HepG2 (cell line): ENCODE data around the gene SERPINA9. TPM values are rescaled to one million over a fixed set of nuclear protein-coding genes. Genes with fewer than 3 reads are reported as not detected.

ENCODE experiments used
- AGO1 ChIP-seq: fragments of 200-400 bp; formaldehyde crosslinking; IDR thresholded peaks from 2 replicates; pipeline ENCODE4 v1.6.1; 2017; ENCODE audit warnings: mild to moderate bottlenecking, low read depth, low read length, moderate library complexity; ENCODE audit not compliant: poor library complexity, severe bottlenecking
- CBX2 ChIP-seq, 2 experiments: fragments of 200-600 bp in 1 of 2; sonication (generic); formaldehyde crosslinking in 1 of 2; IDR thresholded peaks; 2 replicates each; pipeline versions ENCODE4 v1.7.0 to v1.8.1; 2018 to 2022; ENCODE audit warnings: low read depth in 2 of 2, low read length in 1 of 2, mild to moderate bottlenecking in 1 of 2, missing genetic modification reagents in 1 of 2
- FOXK1 ChIP-seq: sonication (generic); formaldehyde crosslinking; IDR thresholded peaks from 2 replicates; pipeline ENCODE4 v1.4.0; 2020; ENCODE audit warnings: low read depth, missing genetic modification reagents, borderline replicate concordance
- HOXA3 ChIP-seq: sonication (generic); formaldehyde crosslinking; IDR thresholded peaks from 2 replicates; pipeline ENCODE4 v1.5.0; 2020; ENCODE audit warnings: missing genetic modification reagents
- NFE2 ChIP-seq: sonication (generic); formaldehyde crosslinking; IDR thresholded peaks from 2 replicates; pipeline ENCODE4 v1.4.0; 2020; ENCODE audit warnings: missing genetic modification reagents
- polyA plus RNA-seq, 8 experiments: library from polyadenylated mRNA; depleted of rRNA in 3 of 8; stranded (reverse) in 7 of 8; unstranded in 1 of 8; fragments of >200 nt; fragmentation: Illumina TruSeq in 4 of 8; extraction: Trizol in 4 of 8; gene quantifications; 2 replicates each; pipeline versions ENCODE4 v1.2.1 to v1.2.3, GENCODE V29; 2011 to 2016; ENCODE audit warnings: low read depth in 4 of 8, missing spikeins in 1 of 8, mixed read lengths in 1 of 8; ENCODE audit not compliant: insufficient read depth in 1 of 8
- total RNA-seq, 5 experiments: library from RNA; depleted of rRNA; stranded (reverse); fragments of >200 nt; fragmentation: Illumina TruSeq; extraction: Trizol; gene quantifications; 2 replicates each; pipeline ENCODE4 v1.2.3, GENCODE V29; 2016; ENCODE audit warnings: low read depth in 1 of 5
- TF ChIP-seq, protein P1 (sequence below): sonication (generic); formaldehyde crosslinking; IDR thresholded peaks from 2 replicates; pipeline ENCODE4 v1.8.1; 2023; ENCODE audit warnings: mild to moderate bottlenecking, inconsistent platforms, moderate library complexity, missing genetic modification reagents, borderline replicate concordance
- TF ChIP-seq, protein P2 (sequence below): sonication (generic); formaldehyde crosslinking; IDR thresholded peaks from 2 replicates; pipeline ENCODE4 v1.9.0; 2021; ENCODE audit warnings: missing genetic modification reagents, borderline replicate concordance
- TF ChIP-seq, protein P3 (sequence below): IDR thresholded peaks from 2 replicates; pipeline ENCODE4 v1.6.1; 2012; ENCODE audit warnings: inconsistent platforms
- TF ChIP-seq, protein P4 (sequence below): sonication (generic); formaldehyde crosslinking; IDR thresholded peaks from 2 replicates; pipeline ENCODE4 v1.4.0; 2020; ENCODE audit warnings: missing genetic modification reagents
- TF ChIP-seq, protein P5 (sequence below): sonication (generic); formaldehyde crosslinking; IDR thresholded peaks from 2 replicates; pipeline ENCODE4 v1.4.0; 2020; ENCODE audit warnings: mild to moderate bottlenecking, missing genetic modification reagents

Gene SERPINA9
- total and polyA plus RNA-seq, 2 of the 13 experiments (the other 11 are each of a cell fraction or from before 2014, with no cell fraction given), result 0.21 TPM; not detected in 1

- TF ChIP-seq NFE2 (no peak), FOXK1 (CRISPR knock-in tag) (no peak), AGO1 (no peak), CBX2 (IDR thresholded peaks at IDR 0.05; ENCODE audit: low read depth, low read length) (no peak), CBX2 (CRISPR knock-in tag; IDR thresholded peaks at IDR 0.05; ENCODE audit: low read depth) (no peak), HOXA3 (CRISPR knock-in tag) (peak; percentile 24; the same call in 1 of the 2 replicates)
- TF ChIP-seq, protein P1, sequence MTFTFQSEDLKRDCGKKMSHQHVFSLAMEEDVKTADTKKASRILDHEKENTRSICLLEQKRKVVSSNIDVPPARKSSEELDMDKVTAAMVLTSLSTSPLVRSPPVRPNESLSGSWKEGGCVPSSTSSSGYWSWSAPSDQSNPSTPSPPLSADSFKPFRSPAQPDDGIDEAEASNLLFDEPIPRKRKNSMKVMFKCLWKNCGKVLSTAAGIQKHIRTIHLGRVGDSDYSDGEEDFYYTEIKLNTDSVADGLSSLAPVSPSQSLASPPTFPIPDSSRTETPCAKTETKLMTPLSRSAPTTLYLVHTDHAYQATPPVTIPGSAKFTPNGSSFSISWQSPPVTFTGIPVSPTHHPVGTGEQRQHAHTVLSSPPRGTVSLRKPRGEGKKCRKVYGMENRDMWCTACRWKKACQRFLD (CRISPR knock-in tag), result no peak
- TF ChIP-seq, protein P2, sequence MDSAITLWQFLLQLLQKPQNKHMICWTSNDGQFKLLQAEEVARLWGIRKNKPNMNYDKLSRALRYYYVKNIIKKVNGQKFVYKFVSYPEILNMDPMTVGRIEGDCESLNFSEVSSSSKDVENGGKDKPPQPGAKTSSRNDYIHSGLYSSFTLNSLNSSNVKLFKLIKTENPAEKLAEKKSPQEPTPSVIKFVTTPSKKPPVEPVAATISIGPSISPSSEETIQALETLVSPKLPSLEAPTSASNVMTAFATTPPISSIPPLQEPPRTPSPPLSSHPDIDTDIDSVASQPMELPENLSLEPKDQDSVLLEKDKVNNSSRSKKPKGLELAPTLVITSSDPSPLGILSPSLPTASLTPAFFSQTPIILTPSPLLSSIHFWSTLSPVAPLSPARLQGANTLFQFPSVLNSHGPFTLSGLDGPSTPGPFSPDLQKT (CRISPR knock-in tag), result no peak
- TF ChIP-seq, protein P3, sequence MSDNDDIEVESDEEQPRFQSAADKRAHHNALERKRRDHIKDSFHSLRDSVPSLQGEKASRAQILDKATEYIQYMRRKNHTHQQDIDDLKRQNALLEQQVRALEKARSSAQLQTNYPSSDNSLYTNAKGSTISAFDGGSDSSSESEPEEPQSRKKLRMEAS, result 0 out of 2 replicates have a peak, but pooled peaks have one; percentile 15
- TF ChIP-seq, protein P4, sequence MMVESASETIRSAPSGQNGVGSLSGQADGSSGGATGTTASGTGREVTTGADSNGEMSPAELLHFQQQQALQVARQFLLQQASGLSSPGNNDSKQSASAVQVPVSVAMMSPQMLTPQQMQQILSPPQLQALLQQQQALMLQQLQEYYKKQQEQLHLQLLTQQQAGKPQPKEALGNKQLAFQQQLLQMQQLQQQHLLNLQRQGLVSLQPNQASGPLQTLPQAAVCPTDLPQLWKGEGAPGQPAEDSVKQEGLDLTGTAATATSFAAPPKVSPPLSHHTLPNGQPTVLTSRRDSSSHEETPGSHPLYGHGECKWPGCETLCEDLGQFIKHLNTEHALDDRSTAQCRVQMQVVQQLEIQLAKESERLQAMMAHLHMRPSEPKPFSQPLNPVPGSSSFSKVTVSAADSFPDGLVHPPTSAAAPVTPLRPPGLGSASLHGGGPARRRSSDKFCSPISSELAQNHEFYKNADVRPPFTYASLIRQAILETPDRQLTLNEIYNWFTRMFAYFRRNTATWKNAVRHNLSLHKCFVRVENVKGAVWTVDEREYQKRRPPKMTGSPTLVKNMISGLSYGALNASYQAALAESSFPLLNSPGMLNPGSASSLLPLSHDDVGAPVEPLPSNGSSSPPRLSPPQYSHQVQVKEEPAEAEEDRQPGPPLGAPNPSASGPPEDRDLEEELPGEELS (CRISPR knock-in tag), result 0 out of 2 replicates have a peak, but pooled peaks have one; percentile 15
- TF ChIP-seq, protein P5, sequence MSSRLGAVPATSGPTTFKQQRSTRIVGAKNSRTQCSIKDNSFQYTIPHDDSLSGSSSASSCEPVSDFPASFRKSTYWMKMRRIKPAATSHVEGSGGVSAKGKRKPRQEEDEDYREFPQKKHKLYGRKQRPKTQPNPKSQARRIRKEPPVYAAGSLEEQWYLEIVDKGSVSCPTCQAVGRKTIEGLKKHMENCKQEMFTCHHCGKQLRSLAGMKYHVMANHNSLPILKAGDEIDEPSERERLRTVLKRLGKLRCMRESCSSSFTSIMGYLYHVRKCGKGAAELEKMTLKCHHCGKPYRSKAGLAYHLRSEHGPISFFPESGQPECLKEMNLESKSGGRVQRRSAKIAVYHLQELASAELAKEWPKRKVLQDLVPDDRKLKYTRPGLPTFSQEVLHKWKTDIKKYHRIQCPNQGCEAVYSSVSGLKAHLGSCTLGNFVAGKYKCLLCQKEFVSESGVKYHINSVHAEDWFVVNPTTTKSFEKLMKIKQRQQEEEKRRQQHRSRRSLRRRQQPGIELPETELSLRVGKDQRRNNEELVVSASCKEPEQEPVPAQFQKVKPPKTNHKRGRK, result no peak
- TF ChIP-seq, all 625 proteins: peak for 19
Measured at GRCh38 chr14:94465042-94465441, 11.0 kb downstream of the SERPINA9 start (continued).
